Thyroid gland (tissue), 4 donors: ENCODE results near the gene ADGRD1. TPM values are rescaled to one million over a fixed set of nuclear protein-coding genes. Genes with fewer than 3 reads are reported as not detected.

Source experiments
- DNase-seq, 2 donors: peaks; one replicate each; pipeline ENCODE4 v3.0.0-alpha.2; 2019
- H3K27ac ChIP-seq, 3 donors: fragments of 200-600 bp; sonication (generic); 1 replicate in 2 of 3; 2 replicates in 1 of 3; pipeline ENCODE4 v1.5.1; 2016 to 2019; ENCODE audit warnings: mild to moderate bottlenecking in 1 of 3, moderate library complexity in 1 of 3
- H3K27me3 ChIP-seq: fragments of 200-600 bp; sonication (generic); one replicate; pipeline ENCODE4 v1.5.1; 2019
- H3K36me3 ChIP-seq, 2 donors: fragments of 200-600 bp; sonication (generic); one replicate each; pipeline ENCODE4 v1.5.1; 2016 to 2019
- H3K4me1 ChIP-seq, 2 donors: fragments of 200-600 bp; sonication (generic); one replicate each; pipeline ENCODE4 v1.5.1; 2017 to 2019
- H3K4me3 ChIP-seq, 3 donors: fragments of 200-600 bp; sonication (generic); replicated peaks in 1 of 3; 1 replicate in 2 of 3; 2 replicates in 1 of 3; pipeline ENCODE4 v1.5.1; 2016; ENCODE audit warnings: mild to moderate bottlenecking in 1 of 3
- H3K9me3 ChIP-seq: fragments of 200-600 bp; sonication (generic); one replicate; pipeline ENCODE4 v1.5.1; 2017
- CTCF ChIP-seq, 6 experiments: fragments of 200-600 bp in 3 of 6; fragments of 450-650 bp in 3 of 6; sonication (generic) in 3 of 6; IDR thresholded peaks; one replicate each; pipeline ENCODE4 v1.5.1; 2016 to 2019; ENCODE audit warnings: antibody characterized with exemption in 6 of 6, mild to moderate bottlenecking in 2 of 6, inconsistent platforms in 1 of 6, moderate library complexity in 1 of 6
- POLR2A ChIP-seq, 2 donors: fragments of 450-650 bp; IDR thresholded peaks; one replicate each; pipeline ENCODE4 v1.6.1; 2017; ENCODE audit warnings: antibody characterized with exemption in 2 of 2, mild to moderate bottlenecking in 2 of 2, moderate library complexity in 1 of 2
- WGBS, 2 donors: methylation state at CpG; one replicate each; pipeline ENCODE4 v1.1.5; 2017; 5-methylcytosine and 5-hydroxymethylcytosine counted together
- intact Hi-C: fragments of 100-400 bp; cut with DNase I; formaldehyde crosslinking; loops from one replicate; pipeline ENCODE4 v1.15.1; 2023
- total RNA-seq, 4 donors: library from RNA; depleted of rRNA; stranded (reverse); fragments of >200 nt; gene quantifications; one replicate each; pipeline ENCODE4 v1.2.3, GENCODE V29; 2016

ADGRD1 gene
- total RNA-seq, 4 donors from 2014 or later, result 14.1 to 44.3 (median 24.7) TPM

GRCh38 chr12:131046813-131047788 is 93.4 kb downstream of the ADGRD1 start:
- Histone ChIP-seq H3K4me1 (no peaks in the 10 kb centered on the region), H3K27me3 (no peaks in the 10 kb centered on the region), H3K27ac (peak overlapping the region in 1 of 3 donors; percentile 17), H3K36me3 (no peaks in the 10 kb centered on the region), H3K9me3 (no peaks in the 10 kb centered on the region), H3K4me3 (no peak overlapping the region)
- TF ChIP-seq POLR2A (IDR thresholded peaks at IDR 0.05), result no peak
- no peak for TF ChIP-seq CTCF (IDR thresholded peaks at IDR 0.05)
- peak in 1 of 2 donors; percentile 30 for DNase-seq
- 77% methylated on average over 11 to 16 of the region's 19 CpGs for WGBS, 2 donors
- intact Hi-C loops, result no loop called here

GRCh38 chr12:131047789-131048610 is 94.3 kb downstream of the ADGRD1 start:
- Histone ChIP-seq H3K27ac (peak overlapping the region in 1 of 3 donors; percentile 17), H3K36me3 (no peaks in the 10 kb centered on the region), H3K9me3 (no peaks in the 10 kb centered on the region), H3K27me3 (no peaks in the 10 kb centered on the region), H3K4me1 (no peaks in the 10 kb centered on the region), H3K4me3 (no peak overlapping the region)
- no peak for TF ChIP-seq CTCF (IDR thresholded peaks at IDR 0.05)
- no peak for TF ChIP-seq POLR2A (IDR thresholded peaks at IDR 0.05)
- 67 to 86% methylated on average over 12 to 24 of the region's 24 CpGs for WGBS, 2 donors
- peak in 1 of 2 donors; percentile 21 for DNase-seq
- intact Hi-C loops, result no loop called here

GRCh38 chr12:131048611-131048990 is 94.9 kb downstream of the ADGRD1 start:
- Histone ChIP-seq H3K9me3 (no peaks in the 10 kb centered on the region), H3K36me3 (no peaks in the 10 kb centered on the region), H3K27me3 (no peaks in the 10 kb centered on the region), H3K27ac (no peak overlapping the region), H3K4me1 (no peaks in the 10 kb centered on the region), H3K4me3 (no peak overlapping the region)
- DNase-seq, result no peak
- 76% methylated on average over 6 of the region's 6 CpGs for WGBS, 2 donors
- intact Hi-C loops, result no loop called here
- no peak for TF ChIP-seq POLR2A (IDR thresholded peaks at IDR 0.05)
- TF ChIP-seq CTCF (IDR thresholded peaks at IDR 0.05), result no peak

GRCh38 chr12:131049002-131049401 is 95.3 kb downstream of the ADGRD1 start:
- intact Hi-C loops, result no loop called here
- Histone ChIP-seq H3K9me3 (no peaks in the 10 kb centered on the region), H3K27ac (no peak overlapping the region), H3K27me3 (no peaks in the 10 kb centered on the region), H3K4me3 (no peak overlapping the region), H3K4me1 (no peaks in the 10 kb centered on the region), H3K36me3 (no peaks in the 10 kb centered on the region)
- DNase-seq, result no peak
- 91 to 94% methylated on average over 11 of the region's 11 CpGs for WGBS, 2 donors
- TF ChIP-seq POLR2A (IDR thresholded peaks at IDR 0.05), result no peak
- no peak for TF ChIP-seq CTCF (IDR thresholded peaks at IDR 0.05)
